ENCODE data around the gene APRT.
A peak's percentile ranks its signal among the peaks of the same experiment; 100 is the strongest.

APRT gene

GRCh38 chr16:88805887-88806393, 5.8 kb downstream of the APRT start:
- H3K79me2 ChIP-seq (ENCODE audit: insufficient read depth, low read length) = peaks cover 94% of the 10 kb centered on the region
- H3K36me3 ChIP-seq (ENCODE audit: insufficient read depth, low read length) = peaks cover 77% of the 10 kb centered on the region
- DNase-seq (no peak), ATAC-seq (ENCODE audit: insufficient read depth, low read depth) (no peak)
- no peaks in the 10 kb centered on the region for H3K9me3 ChIP-seq (ENCODE audit: insufficient read depth, low read length, severe bottlenecking)
- H3K4me3 ChIP-seq (ENCODE audit: low read depth in 1 of 2, low read length in 2 of 2) = peak overlapping the region in 1 of 2 experiments; percentile 76; a peak in 3 of 4 replicates
- TF ChIP-seq EZH2 (IDR thresholded peaks at IDR 0.05; ENCODE audit: borderline replicate concordance, low read depth, low read length, severe bottlenecking) = no peak
- TF ChIP-seq, protein P1, sequence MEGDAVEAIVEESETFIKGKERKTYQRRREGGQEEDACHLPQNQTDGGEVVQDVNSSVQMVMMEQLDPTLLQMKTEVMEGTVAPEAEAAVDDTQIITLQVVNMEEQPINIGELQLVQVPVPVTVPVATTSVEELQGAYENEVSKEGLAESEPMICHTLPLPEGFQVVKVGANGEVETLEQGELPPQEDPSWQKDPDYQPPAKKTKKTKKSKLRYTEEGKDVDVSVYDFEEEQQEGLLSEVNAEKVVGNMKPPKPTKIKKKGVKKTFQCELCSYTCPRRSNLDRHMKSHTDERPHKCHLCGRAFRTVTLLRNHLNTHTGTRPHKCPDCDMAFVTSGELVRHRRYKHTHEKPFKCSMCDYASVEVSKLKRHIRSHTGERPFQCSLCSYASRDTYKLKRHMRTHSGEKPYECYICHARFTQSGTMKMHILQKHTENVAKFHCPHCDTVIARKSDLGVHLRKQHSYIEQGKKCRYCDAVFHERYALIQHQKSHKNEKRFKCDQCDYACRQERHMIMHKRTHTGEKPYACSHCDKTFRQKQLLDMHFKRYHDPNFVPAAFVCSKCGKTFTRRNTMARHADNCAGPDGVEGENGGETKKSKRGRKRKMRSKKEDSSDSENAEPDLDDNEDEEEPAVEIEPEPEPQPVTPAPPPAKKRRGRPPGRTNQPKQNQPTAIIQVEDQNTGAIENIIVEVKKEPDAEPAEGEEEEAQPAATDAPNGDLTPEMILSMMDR (IDR thresholded peaks at IDR 0.05; ENCODE audit: borderline replicate concordance, extremely low read depth, low read length, poor library complexity, severe bottlenecking) = no peak
- H3K27ac ChIP-seq (ENCODE audit: low read length) = peak overlapping the region; percentile 95
- peak overlapping the region; percentile 90 for H3K9ac ChIP-seq (ENCODE audit: low read depth, low read length)
- H4K20me1 ChIP-seq (ENCODE audit: insufficient read depth, low read length) = peaks cover 68% of the 10 kb centered on the region
- peaks cover 77% of the 10 kb centered on the region for H3K4me1 ChIP-seq (ENCODE audit: insufficient read depth, low read length)
- no peak overlapping the region for H2AFZ ChIP-seq (ENCODE audit: low read depth, low read length)
- peak overlapping the region; percentile 87 for H3K4me2 ChIP-seq (ENCODE audit: insufficient read depth, low read length)
- no peaks in the 10 kb centered on the region for H3K27me3 ChIP-seq (ENCODE audit: insufficient read depth, low read length, poor library complexity)

GRCh38 chr16:88805340-88805715, 6.4 kb downstream of the APRT start:
- H3K79me2 ChIP-seq (ENCODE audit: insufficient read depth, low read length) = peaks cover 90% of the 10 kb centered on the region
- H3K4me1 ChIP-seq (ENCODE audit: insufficient read depth, low read length) = peaks cover 77% of the 10 kb centered on the region
- peak overlapping the region; percentile 66 to 76; a peak in 3 of 4 replicates for H3K4me3 ChIP-seq (ENCODE audit: low read depth in 1 of 2, low read length in 2 of 2)
- DNase-seq (no peak), ATAC-seq (ENCODE audit: insufficient read depth, low read depth) (no peak)
- H3K27ac ChIP-seq (ENCODE audit: low read length) = peak overlapping the region; percentile 95
- H2AFZ ChIP-seq (ENCODE audit: low read depth, low read length) = no peak overlapping the region
- H3K9ac ChIP-seq (ENCODE audit: low read depth, low read length) = peak overlapping the region; percentile 90
- TF ChIP-seq, protein P1 (IDR thresholded peaks at IDR 0.05; ENCODE audit: borderline replicate concordance, extremely low read depth, low read length, poor library complexity, severe bottlenecking) = no peak
- no peak for TF ChIP-seq EZH2 (IDR thresholded peaks at IDR 0.05; ENCODE audit: borderline replicate concordance, low read depth, low read length, severe bottlenecking)
- H3K9me3 ChIP-seq (ENCODE audit: insufficient read depth, low read length, severe bottlenecking) = no peaks in the 10 kb centered on the region
- peaks cover 72% of the 10 kb centered on the region for H3K36me3 ChIP-seq (ENCODE audit: insufficient read depth, low read length)
- H3K27me3 ChIP-seq (ENCODE audit: insufficient read depth, low read length, poor library complexity) = no peaks in the 10 kb centered on the region
- peak overlapping the region; percentile 87 for H3K4me2 ChIP-seq (ENCODE audit: insufficient read depth, low read length)
- H4K20me1 ChIP-seq (ENCODE audit: insufficient read depth, low read length) = peaks cover 62% of the 10 kb centered on the region

DNA sequence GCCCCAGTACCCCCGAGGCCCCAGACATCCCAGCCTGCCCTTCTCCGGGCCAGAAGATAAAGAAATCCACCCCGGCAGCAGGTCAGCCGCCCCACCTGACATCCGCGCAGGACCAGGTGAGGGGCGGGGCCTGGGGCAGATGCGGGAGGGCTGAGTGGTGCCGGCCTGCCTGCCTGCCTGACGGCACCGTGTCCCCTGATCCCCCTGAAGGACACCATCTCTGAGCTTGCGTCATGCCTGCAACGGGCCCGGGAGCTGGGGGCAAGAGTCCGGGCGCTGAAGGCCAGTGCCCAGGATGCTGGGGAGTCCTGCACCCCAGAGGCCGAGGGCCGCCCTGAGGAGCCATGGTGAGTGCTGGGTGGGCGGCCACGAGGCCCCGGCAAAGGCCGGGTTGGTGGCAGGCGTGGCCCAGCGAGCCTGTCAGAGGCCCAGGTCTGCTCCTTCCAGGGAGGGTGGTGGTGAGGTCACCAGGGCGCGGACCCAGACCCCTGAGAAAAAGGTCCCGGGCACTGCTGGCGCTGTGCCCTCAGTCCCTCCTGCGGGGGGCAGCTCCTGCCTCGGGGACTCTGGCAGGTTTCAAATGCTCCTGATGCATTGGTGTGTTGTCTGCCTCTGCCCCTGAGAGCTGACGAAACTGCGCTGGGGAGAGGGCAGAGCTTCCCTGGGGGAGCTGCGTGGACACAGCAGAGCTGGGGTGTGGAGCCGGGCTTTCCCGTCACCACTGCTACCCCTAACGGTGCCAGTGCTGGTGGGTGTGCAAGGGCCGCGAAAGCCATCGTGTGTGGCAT, 7.0 kb downstream of the APRT start:
- H3K27me3 ChIP-seq (ENCODE audit: insufficient read depth, low read length, poor library complexity) = no peaks in the 10 kb centered on the region
- H4K20me1 ChIP-seq (ENCODE audit: insufficient read depth, low read length) = peaks cover 56% of the 10 kb centered on the region
- H3K4me2 ChIP-seq (ENCODE audit: insufficient read depth, low read length) = peak overlapping the region; percentile 87
- H3K4me3 ChIP-seq (ENCODE audit: low read depth in 1 of 2, low read length in 2 of 2) = peak overlapping the region; percentile 66 to 76
- H3K27ac ChIP-seq (ENCODE audit: low read length) = peak overlapping the region; percentile 95
- no peak overlapping the region for H2AFZ ChIP-seq (ENCODE audit: low read depth, low read length)
- peaks cover 77% of the 10 kb centered on the region for H3K4me1 ChIP-seq (ENCODE audit: insufficient read depth, low read length)
- H3K79me2 ChIP-seq (ENCODE audit: insufficient read depth, low read length) = peaks cover 87% of the 10 kb centered on the region
- H3K36me3 ChIP-seq (ENCODE audit: insufficient read depth, low read length) = peaks cover 73% of the 10 kb centered on the region
- peak overlapping the region; percentile 90 for H3K9ac ChIP-seq (ENCODE audit: low read depth, low read length)
- DNase-seq = no peak
- no peak for ATAC-seq (ENCODE audit: insufficient read depth, low read depth)
- TF ChIP-seq EZH2 (IDR thresholded peaks at IDR 0.05; ENCODE audit: borderline replicate concordance, low read depth, low read length, severe bottlenecking) = no peak
- TF ChIP-seq, protein P1 (IDR thresholded peaks at IDR 0.05; ENCODE audit: borderline replicate concordance, extremely low read depth, low read length, poor library complexity, severe bottlenecking) = no peak
- no peaks in the 10 kb centered on the region for H3K9me3 ChIP-seq (ENCODE audit: insufficient read depth, low read length, severe bottlenecking)
